Measurements from ENCODE around the gene THUMPD3. TPM values are rescaled to one million over a fixed set of nuclear protein-coding genes. Genes with fewer than 3 reads are reported as not detected.

Gene THUMPD3
- total and polyA plus RNA-seq, 2 of the 4 experiments (the other 2 are of a cell fraction) = 28.2 to 43.9 TPM

- H4K91ac ChIP-seq (ENCODE audit: insufficient read depth, low read depth, low read length) = no peak overlapping the region
- WGBS, 2 experiments (ENCODE audit: extremely low coverage in 2 of 2, insufficient read length in 1 of 2) = no CpG with 5 or more reads among the region's 2 CpGs
- intact Hi-C loops (cut with micrococcal nuclease) = no loop called here
- H3K27me3 ChIP-seq (ENCODE audit: control insufficient read depth, insufficient read depth, low read length) = no peaks in the 10 kb centered on the region; the same call in 1 of the 2 replicates
- no peak overlapping the region for H3K4ac ChIP-seq (ENCODE audit: low read depth, low read length)
- no peak overlapping the region for H2AFZ ChIP-seq (replicated peaks; ENCODE audit: low read length, poor library complexity)
- no peaks in the 10 kb centered on the region for H3K36me3 ChIP-seq (ENCODE audit: control insufficient read depth, insufficient read depth, low read length)
- H3K4me1 ChIP-seq (ENCODE audit: control insufficient read depth, insufficient read depth, low read length) = no peaks in the 10 kb centered on the region
- no peak overlapping the region for H3K23ac ChIP-seq (ENCODE audit: low read depth, low read length)
- no peak overlapping the region for H4K8ac ChIP-seq (ENCODE audit: low read depth in 2 of 2, low read length in 2 of 2)
- H2BK120ac ChIP-seq (ENCODE audit: low read depth, low read length) = no peak overlapping the region
- no peak overlapping the region for H3K14ac ChIP-seq (replicated peaks; ENCODE audit: low read depth, low read length)
- no peak overlapping the region for H3K18ac ChIP-seq (ENCODE audit: low read depth, low read length)
- H3K9me1 ChIP-seq (ENCODE audit: insufficient read depth, low read length) = no peaks in the 10 kb centered on the region
- H3K79me1 ChIP-seq (ENCODE audit: low read depth in 1 of 2, low read length in 2 of 2) = no peaks in the 10 kb centered on the region
- no peak overlapping the region for H3K4me3 ChIP-seq (ENCODE audit: insufficient read depth, low read depth, low read length)
- dilution Hi-C loops (cut with HindIII; ENCODE audit: low sequenced_read_pairs, unreplicated experiment) = no loop called here
- no peak overlapping the region for H2AK5ac ChIP-seq (ENCODE audit: low read depth, low read length)
- no peak overlapping the region for H4K5ac ChIP-seq (ENCODE audit: low read depth, low read length)
- no TSS peak for BruUV-seq (replicated peaks)
- ChIA-PET POLR2A (ENCODE audit: unreplicated experiment) (no interaction called here), CTCF (interaction anchor here (0.6 kb wide), 1 partner anchor 373 kb away, joined by 3 read pairs; no protein-coding TSS in a partner anchor)
- H2BK5ac ChIP-seq (ENCODE audit: low read depth, low read length, poor library complexity, severe bottlenecking) = no peak overlapping the region
- no peak for DNase-seq
- H3K9ac ChIP-seq (ENCODE audit: low read depth, low read length) = no peak overlapping the region
- no peak overlapping the region for H3K4me2 ChIP-seq (ENCODE audit: low read depth, low read length)
- ATAC-seq (ENCODE audit: low read depth) = no peak
- H4K20me1 ChIP-seq (ENCODE audit: insufficient read depth, low read length) = no peaks in the 10 kb centered on the region
- H2BK15ac ChIP-seq (ENCODE audit: low read depth, low read length) = no peak overlapping the region
- no peak overlapping the region for H3K27ac ChIP-seq (ENCODE audit: insufficient read depth, low read length)
- no peak overlapping the region for H3K56ac ChIP-seq (ENCODE audit: extremely low read depth, insufficient read depth, low read length)
- H2AK9ac ChIP-seq (replicated peaks; ENCODE audit: low read depth, low read length, poor library complexity) = no peak overlapping the region
- in situ Hi-C loops (cut with MboI; ENCODE audit: low sequenced_read_pairs) = loop anchor here (25.0 kb wide), 1 partner anchor 869 kb away; no protein-coding TSS in a partner anchor
- H3K9me3 ChIP-seq (ENCODE audit: control insufficient read depth, insufficient read depth, low read length) = peaks cover 2% of the 10 kb centered on the region; the same call in 1 of the 2 replicates
- H2BK20ac ChIP-seq (ENCODE audit: low read depth, low read length) = no peak overlapping the region
- TF ChIP-seq POLR2A (IDR thresholded peaks at IDR 0.05; ENCODE audit: low read depth, low read length) (no peak), NFE2L2 (IDR thresholded peaks at IDR 0.05; ENCODE audit: low read depth, low read length) (no peak), BHLHE40 (IDR thresholded peaks at IDR 0.05; ENCODE audit: low read depth, low read length) (no peak), SMC3 (IDR thresholded peaks at IDR 0.05; ENCODE audit: low read depth, low read length) (no peak), FOS (IDR thresholded peaks at IDR 0.05; ENCODE audit: low read depth, low read length) (no peak), RCOR1 (IDR thresholded peaks at IDR 0.05; ENCODE audit: insufficient replicate concordance, low read length) (no peak), MXI1 (IDR thresholded peaks at IDR 0.05; ENCODE audit: borderline replicate concordance, low read depth, low read length) (no peak), CHD1 (IDR thresholded peaks at IDR 0.05; ENCODE audit: low read depth, low read length) (no peak), RFX5 (IDR thresholded peaks at IDR 0.05; ENCODE audit: low read depth, low read length) (no peak), ELK1 (IDR thresholded peaks at IDR 0.05; ENCODE audit: borderline replicate concordance, low read depth, low read length) (no peak), CTCF (conservative IDR thresholded peaks at IDR 0.05; ENCODE audit: low read depth, low read length) (no peak), MAZ (IDR thresholded peaks at IDR 0.05; ENCODE audit: borderline replicate concordance, low read depth, low read length) (no peak), RAD21 (IDR thresholded peaks at IDR 0.05; ENCODE audit: low read length) (no peak), MAFK (IDR thresholded peaks at IDR 0.05; ENCODE audit: low read depth, low read length) (no peak), USF2 (IDR thresholded peaks at IDR 0.05; ENCODE audit: low read depth, low read length) (no peak), CEBPB (IDR thresholded peaks at IDR 0.05; ENCODE audit: low read depth, low read length) (no peak)
Observed at GRCh38 chr3:9331171-9331570, 31.7 kb upstream of the THUMPD3 start.

All from IMR-90 (cell line).